GM21447 (cell line): ENCODE results near the gene TRIM36.

ENCODE experiments used
- ATAC-seq: cut with Tn5 transposase; IDR thresholded peaks from one replicate; pipeline ENCODE4 v1.9.1; 2021; ENCODE audit not compliant: unreplicated experiment

The TRIM36 gene

DNA sequence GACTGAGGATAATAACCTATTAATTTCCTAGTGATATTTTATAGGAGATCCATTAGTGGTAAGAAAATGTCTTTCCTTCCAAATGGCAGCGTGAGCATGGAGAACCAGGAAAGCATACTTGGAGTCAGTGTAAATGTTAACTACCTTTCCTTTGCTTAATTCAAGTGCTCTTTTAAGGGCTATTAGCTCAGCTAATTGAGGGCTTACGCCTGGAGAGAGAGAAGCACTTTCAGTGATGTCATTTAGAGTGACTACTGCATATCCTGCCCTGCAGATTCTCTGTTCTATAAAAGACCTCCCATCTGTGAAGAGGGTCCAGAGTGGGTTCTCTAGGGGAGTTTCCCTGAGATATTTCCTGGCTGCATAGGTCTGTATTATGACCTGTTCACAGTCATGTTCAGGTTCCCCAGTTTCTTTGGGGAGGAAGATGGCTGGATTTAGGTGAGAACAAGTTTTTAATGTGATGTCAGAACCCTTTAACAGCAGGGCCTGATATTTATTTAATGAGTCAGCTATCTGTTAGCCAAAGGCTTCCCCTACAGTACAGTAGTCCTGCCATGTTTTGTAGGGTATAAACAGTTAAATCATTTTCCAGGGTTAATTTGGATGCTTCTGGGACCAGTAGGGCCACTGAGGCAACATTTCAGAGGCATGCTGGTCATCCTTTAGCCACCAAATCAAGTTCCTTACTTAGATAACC, 89.6 kb downstream of the TRIM36 start:
- no peak for ATAC-seq
